SK-N-SH treated with all-trans-retinoic acid at 6 μM for 48 hours (cell line): Measurements from ENCODE around the gene TINAGL1.

Experiments used
- BACH2 ChIP-seq: fragments of 250-450 bp; sonication (Bioruptor Pico); IDR thresholded peaks from 2 replicates; pipeline ENCODE4 v1.9.0; 2021; ENCODE audit warnings: mild to moderate bottlenecking, borderline replicate concordance
- CREB5 ChIP-seq: fragments of 250-450 bp; sonication (Bioruptor Pico); IDR thresholded peaks from 2 replicates; pipeline ENCODE4 v1.5.1; 2020; ENCODE audit warnings: low read depth, mild to moderate bottlenecking, moderate library complexity
- CSDC2 ChIP-seq: fragments of 250-450 bp; sonication (Bioruptor Pico); IDR thresholded peaks from 2 replicates; pipeline ENCODE4 v1.5.0; 2020; ENCODE audit warnings: mild to moderate bottlenecking, moderate library complexity
- CSRNP3 ChIP-seq: fragments of 250-450 bp; sonication (Bioruptor Pico); IDR thresholded peaks from 2 replicates; pipeline ENCODE4 v1.5.1; 2021; ENCODE audit warnings: mild to moderate bottlenecking, moderate library complexity
- ESRRG ChIP-seq: fragments of 250-450 bp; sonication (Bioruptor Pico); IDR thresholded peaks from 2 replicates; pipeline ENCODE4 v1.6.1; 2021; ENCODE audit warnings: mild to moderate bottlenecking
- GLIS3 ChIP-seq: fragments of 250-450 bp; sonication (Bioruptor Pico); IDR thresholded peaks from 2 replicates; pipeline ENCODE4 v1.5.0; 2020; ENCODE audit warnings: mild to moderate bottlenecking, moderate library complexity
- PATZ1 ChIP-seq: fragments of 250-450 bp; sonication (Bioruptor Pico); IDR thresholded peaks from 2 replicates; pipeline ENCODE4 v1.8.0; 2020; ENCODE audit warnings: mild to moderate bottlenecking, moderate library complexity, borderline replicate concordance
- SNAI2 ChIP-seq: fragments of 250-450 bp; sonication (Bioruptor Pico); IDR thresholded peaks from 2 replicates; pipeline ENCODE4 v1.5.0; 2020; ENCODE audit warnings: mild to moderate bottlenecking, moderate library complexity
- TOX ChIP-seq: fragments of 250-450 bp; sonication (Bioruptor Pico); IDR thresholded peaks from 2 replicates; pipeline ENCODE4 v1.8.0; 2021; ENCODE audit warnings: mild to moderate bottlenecking, moderate library complexity, borderline replicate concordance
- TSHZ2 ChIP-seq: fragments of 250-450 bp; sonication (Bioruptor Pico); IDR thresholded peaks from 2 replicates; pipeline ENCODE4 v1.5.0; 2020; ENCODE audit warnings: mild to moderate bottlenecking, moderate library complexity
- ZC3H10 ChIP-seq: fragments of 250-450 bp; sonication (Bioruptor Pico); IDR thresholded peaks from 2 replicates; pipeline ENCODE4 v1.5.1; 2021; ENCODE audit warnings: mild to moderate bottlenecking, moderate library complexity
- ZNF565 ChIP-seq: fragments of 450-650 bp; formaldehyde crosslinking; conservative IDR thresholded peaks from 2 replicates; pipeline ENCODE4 v1.5.0; 2020; ENCODE audit warnings: low read depth, mild to moderate bottlenecking, moderate library complexity
- ZNF70 ChIP-seq: fragments of 450-650 bp; formaldehyde crosslinking; IDR thresholded peaks from 2 replicates; pipeline ENCODE4 v1.5.0; 2020; ENCODE audit warnings: mild to moderate bottlenecking, moderate library complexity
- ZNF8 ChIP-seq: fragments of 450-650 bp; formaldehyde crosslinking; IDR thresholded peaks from 2 replicates; pipeline ENCODE4 v1.5.0; 2020; ENCODE audit warnings: mild to moderate bottlenecking, moderate library complexity

GRCh38 chr1:31586376-31587327, 10.3 kb downstream of the TINAGL1 start:
- no peak for TF ChIP-seq ZNF565 (CRISPR knock-in tag)
- TF ChIP-seq PATZ1 (CRISPR knock-in tag), result no peak
- no peak for TF ChIP-seq ZNF70 (CRISPR knock-in tag)
- TF ChIP-seq SNAI2 (CRISPR knock-in tag), result no peak
- TF ChIP-seq TSHZ2, result no peak
- no peak for TF ChIP-seq BACH2 (CRISPR knock-in tag)
- TF ChIP-seq CSDC2 (CRISPR knock-in tag), result no peak
- TF ChIP-seq CREB5 (CRISPR knock-in tag), result no peak
- no peak for TF ChIP-seq CSRNP3 (CRISPR knock-in tag)
- TF ChIP-seq TOX (CRISPR knock-in tag), result no peak
- no peak for TF ChIP-seq ZNF8 (CRISPR knock-in tag)
- no peak for TF ChIP-seq ESRRG (CRISPR knock-in tag)
- TF ChIP-seq GLIS3 (CRISPR knock-in tag), result no peak
- no peak for TF ChIP-seq ZC3H10 (CRISPR knock-in tag)
